HUES48 (cell line): ENCODE results near the gene C22orf39.
A peak's percentile ranks its signal among the peaks of the same experiment; 100 is the strongest.
"Not testable (repeated sequence)": the region's sequence is repeated elsewhere in the genome, so short reads cannot be mapped to it uniquely, and the experiment has no call there.

Experiments
- H3K27ac ChIP-seq: one replicate; pipeline ENCODE4 v1.7.0; 2013; ENCODE audit warnings: low read depth, low read length, inconsistent platforms
- H3K27me3 ChIP-seq: 2 replicates; pipeline ENCODE4 v1.6.1; 2013; ENCODE audit warnings: mild to moderate bottlenecking, low read length; ENCODE audit not compliant: control insufficient read depth, insufficient read depth
- H3K36me3 ChIP-seq: 2 replicates; pipeline ENCODE4 v1.6.1; 2013; ENCODE audit warnings: low read length; ENCODE audit not compliant: control insufficient read depth, insufficient read depth
- H3K4me1 ChIP-seq: 2 replicates; pipeline ENCODE4 v1.6.1; 2013; ENCODE audit warnings: mild to moderate bottlenecking, low read length; ENCODE audit not compliant: control insufficient read depth, insufficient read depth
- H3K4me3 ChIP-seq: 2 replicates; pipeline ENCODE4 v1.5.1; 2013; ENCODE audit warnings: mild to moderate bottlenecking, low read depth, low read length
- H3K9ac ChIP-seq: 2 replicates; pipeline ENCODE4 v1.6.1; 2013; ENCODE audit warnings: mild to moderate bottlenecking, low read depth, low read length, moderate library complexity
- H3K9me3 ChIP-seq: 2 replicates; pipeline ENCODE4 v1.6.1; 2013; ENCODE audit warnings: low read length; ENCODE audit not compliant: control insufficient read depth, insufficient read depth

Gene C22orf39

DNA sequence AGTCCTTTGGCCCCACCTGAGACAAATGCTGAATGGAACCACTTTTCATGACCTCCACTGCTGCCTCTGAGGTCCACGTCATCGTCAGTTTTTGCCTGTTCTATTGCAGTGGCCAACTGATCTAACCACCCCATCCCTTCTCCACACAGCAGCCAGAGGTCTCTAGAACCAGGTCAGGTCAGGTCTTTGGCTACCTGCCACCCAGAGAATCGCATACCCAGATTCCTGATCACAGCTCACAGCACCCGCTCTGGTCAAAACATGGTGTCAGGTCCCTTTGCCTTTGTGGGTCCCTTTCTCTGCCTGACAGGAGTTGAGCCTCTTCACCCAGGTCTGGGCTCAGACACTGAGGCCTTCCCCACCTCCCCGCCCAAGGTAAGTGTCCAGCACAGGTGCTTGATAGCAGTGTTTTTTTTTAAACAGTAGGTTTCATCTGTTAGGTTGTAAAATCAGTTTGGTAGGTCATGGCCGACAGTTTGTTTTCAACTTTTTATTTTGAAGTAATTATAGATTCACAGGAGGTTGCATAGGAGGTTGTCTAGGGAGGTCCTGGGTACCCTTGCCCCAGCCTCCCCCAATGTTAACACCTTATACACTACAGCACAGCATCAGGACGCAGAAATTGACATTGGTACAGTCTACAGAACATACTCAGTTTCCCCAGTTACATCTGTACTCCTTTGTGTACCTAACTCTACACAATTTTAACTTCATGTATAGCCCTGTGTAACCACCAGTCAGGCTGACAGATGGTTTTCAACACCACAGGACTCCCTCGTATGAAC, 6.9 kb downstream of the C22orf39 start:
- H3K27ac ChIP-seq, result no peak overlapping the region
- H3K9ac ChIP-seq, result no peak overlapping the region
- no peaks in the 10 kb centered on the region for H3K9me3 ChIP-seq
- no peak overlapping the region for H3K4me3 ChIP-seq
- H3K36me3 ChIP-seq, result peaks cover 21% of the 10 kb centered on the region
- H3K27me3 ChIP-seq, result no peaks in the 10 kb centered on the region
- H3K4me1 ChIP-seq, result no peaks in the 10 kb centered on the region

DNA sequence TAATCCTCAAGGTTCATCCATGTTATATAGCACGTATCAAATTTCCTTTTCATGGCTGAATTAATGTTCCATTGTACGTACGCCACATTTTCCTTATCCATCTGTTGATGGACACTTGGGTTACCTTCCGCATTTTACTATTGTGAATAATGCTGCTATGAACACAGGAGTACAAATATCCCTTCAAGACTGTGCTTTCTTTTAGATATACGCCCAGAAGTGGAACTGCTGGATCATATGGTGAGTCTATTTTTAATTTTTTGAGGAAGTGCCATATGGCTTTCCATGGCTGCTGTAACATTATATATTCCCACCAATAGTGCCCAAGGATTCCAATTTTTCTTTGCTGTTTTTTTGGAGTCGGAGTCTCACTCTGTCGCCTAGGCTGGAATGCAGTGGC, 9.2 kb downstream of the C22orf39 start:
- peaks cover 16% of the 10 kb centered on the region for H3K36me3 ChIP-seq
- H3K9me3 ChIP-seq, result no peaks in the 10 kb centered on the region
- no peak overlapping the region for H3K4me3 ChIP-seq
- no peaks in the 10 kb centered on the region for H3K4me1 ChIP-seq
- H3K27me3 ChIP-seq, result no peaks in the 10 kb centered on the region
- H3K9ac ChIP-seq, result no peak overlapping the region
- H3K27ac ChIP-seq, result no peak overlapping the region

DNA sequence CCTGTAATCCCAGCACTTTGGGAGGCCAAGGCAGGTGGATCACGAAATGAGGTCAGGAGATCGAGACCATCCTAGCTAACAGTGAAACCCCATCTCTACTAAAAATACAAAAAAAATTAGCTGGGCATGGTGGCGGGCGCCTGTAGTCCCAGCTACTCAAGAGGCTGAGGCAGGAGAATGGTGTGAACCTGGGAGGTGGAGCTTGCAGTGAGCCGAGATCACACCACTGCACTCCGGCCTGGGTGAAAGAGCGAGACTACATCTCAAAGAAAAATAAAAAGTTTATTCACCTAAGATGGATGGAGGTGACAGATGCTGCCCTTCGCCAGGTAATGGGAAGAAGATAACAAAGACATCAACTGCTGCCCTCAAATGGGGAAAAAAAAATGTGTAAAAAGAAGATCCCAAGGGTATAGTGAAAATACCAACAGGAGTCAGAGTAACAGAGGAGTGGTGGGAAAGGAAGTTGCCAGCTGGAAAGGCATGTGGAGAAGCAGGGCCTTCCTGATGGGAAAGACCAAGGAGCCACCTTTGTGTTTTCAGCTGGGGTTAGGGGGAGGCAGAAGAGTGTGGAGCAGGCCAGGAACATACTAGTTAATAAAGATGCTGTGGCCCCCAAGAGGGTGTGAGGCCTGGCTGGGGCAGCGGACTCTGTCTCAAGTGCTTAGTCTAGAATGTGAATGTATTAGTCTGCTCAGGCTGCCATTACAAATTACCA, 10.9 kb downstream of the C22orf39 start:
- H3K9ac ChIP-seq, H3K27me3 ChIP-seq, H3K27ac ChIP-seq, H3K4me1 ChIP-seq, H3K9me3 ChIP-seq, H3K4me3 ChIP-seq: not testable (repeated sequence)
- H3K36me3 ChIP-seq, result peaks cover 13% of the 10 kb centered on the region; the same call in 1 of the 2 replicates

DNA sequence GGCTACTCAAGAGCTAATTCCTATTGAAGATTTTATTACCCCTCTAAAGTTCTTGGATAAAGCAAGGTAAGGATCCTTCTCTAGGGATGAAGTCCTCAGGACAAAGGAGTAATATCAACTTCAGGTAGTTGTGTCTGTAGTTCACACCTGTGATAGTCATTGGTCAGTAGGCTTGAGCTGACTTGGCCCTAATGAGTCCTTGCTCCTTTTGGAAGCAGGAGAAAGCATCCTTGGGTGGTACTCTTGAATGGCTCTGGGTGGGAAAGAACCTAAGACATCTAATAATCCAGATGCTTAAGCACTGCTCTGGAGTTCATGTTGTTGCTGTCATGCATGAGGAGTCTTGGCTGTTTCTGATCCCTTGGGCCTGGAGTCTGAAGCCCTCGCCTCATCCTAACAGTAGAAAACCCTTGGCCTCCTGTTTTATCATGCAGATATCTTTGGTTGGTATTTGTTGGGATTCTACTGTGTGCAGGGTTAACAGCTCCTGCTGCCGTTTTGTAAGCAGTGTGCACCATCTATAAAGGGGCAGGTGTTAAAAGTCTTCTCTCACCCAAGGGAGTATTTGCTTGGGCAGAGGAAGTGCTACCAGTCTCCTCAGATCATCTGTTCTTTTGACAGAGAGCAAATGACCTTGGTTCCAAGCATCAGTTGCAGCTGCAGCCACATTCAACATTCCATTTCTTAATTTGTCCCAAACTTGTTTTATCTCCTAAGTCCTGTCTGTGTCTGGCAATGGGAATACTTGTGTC, 12.5 kb downstream of the C22orf39 start:
- no peaks in the 10 kb centered on the region for H3K27me3 ChIP-seq
- H3K9me3 ChIP-seq, result no peaks in the 10 kb centered on the region
- H3K27ac ChIP-seq, result no peak overlapping the region
- H3K4me3 ChIP-seq, result no peak overlapping the region
- no peak overlapping the region for H3K9ac ChIP-seq
- H3K36me3 ChIP-seq, result peaks cover 13% of the 10 kb centered on the region; the same call in 1 of the 2 replicates
- H3K4me1 ChIP-seq, result peaks cover 8% of the 10 kb centered on the region

DNA sequence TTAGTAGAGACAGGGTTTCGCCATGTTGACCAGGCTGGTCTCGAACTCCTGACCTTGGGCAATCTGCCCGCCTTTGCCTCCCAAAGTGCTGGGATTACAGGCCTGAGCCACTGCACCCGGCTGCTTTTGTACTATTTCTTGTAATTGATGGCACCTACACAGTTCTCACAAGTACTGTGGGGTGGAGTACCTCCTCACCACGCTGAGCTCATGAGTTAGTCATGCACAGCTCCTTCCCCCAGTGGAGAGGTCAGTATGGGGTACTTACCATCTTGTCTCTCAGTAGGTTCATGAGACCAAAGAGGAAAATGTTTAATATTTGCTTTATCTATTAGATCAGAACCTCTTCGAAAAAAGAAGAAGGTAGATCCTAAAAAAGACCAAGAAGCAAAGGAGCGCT, 13.1 kb downstream of the C22orf39 start:
- H3K9me3 ChIP-seq, result no peaks in the 10 kb centered on the region
- H3K4me1 ChIP-seq, result peaks cover 13% of the 10 kb centered on the region
- peaks cover 19% of the 10 kb centered on the region; the same call in 1 of the 2 replicates for H3K36me3 ChIP-seq
- H3K4me3 ChIP-seq, result no peak overlapping the region
- H3K27ac ChIP-seq, result no peak overlapping the region
- H3K27me3 ChIP-seq, result no peaks in the 10 kb centered on the region
- H3K9ac ChIP-seq, result no peak overlapping the region

DNA sequence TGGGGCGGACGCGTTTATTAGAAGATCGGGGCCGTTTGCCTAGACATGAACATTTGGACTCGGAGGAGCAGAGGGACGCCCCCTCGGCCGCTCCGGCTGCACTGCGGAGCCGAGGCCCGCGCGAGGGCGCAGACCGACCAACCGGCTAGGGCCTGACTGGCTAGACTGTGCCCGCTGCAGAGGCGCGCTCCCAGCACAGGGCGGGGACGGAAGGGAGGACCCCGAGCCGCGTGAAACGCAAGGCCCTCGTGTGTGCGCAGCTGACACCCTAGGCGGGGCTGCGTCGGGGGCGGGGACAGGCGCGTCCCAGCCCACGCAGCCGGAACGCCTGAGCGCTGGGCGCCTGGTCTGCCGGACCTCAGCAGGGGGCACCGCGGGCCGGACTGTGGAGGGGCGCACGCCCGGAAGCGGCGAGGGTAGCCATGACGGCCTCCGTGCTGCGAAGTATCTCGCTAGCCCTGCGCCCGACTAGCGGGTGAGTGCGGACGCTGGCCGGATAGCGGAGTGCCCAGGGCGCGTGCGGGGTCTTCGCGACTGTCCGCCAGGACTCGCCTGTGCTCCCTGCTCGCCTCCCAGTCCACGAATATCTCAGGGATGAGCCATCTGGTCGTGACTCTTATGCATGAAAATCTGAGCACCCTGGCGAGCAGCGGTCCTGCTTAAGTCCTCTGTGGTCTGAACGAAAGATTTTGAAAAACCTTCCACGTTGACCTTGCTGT, 15.2 kb downstream of the C22orf39 start, which contains the start of gene MRPL40:
Gene MRPL40 (plus strand): TSS at position 413 of the 719 bp plus-strand sequence. CDS start 10 bp downstream, at position 423.
- H3K9me3 ChIP-seq, result no peaks in the 10 kb centered on the region
- H3K9ac ChIP-seq, result peak within 1 kb of the TSS; percentile 83
- H3K27ac ChIP-seq, result peak within 1 kb of the TSS; percentile 91
- H3K4me3 ChIP-seq, result peak within 1 kb of the TSS; percentile 83
- H3K27me3 ChIP-seq, result no peaks in the 10 kb centered on the region
- peaks cover 13% of the 10 kb centered on the region for H3K4me1 ChIP-seq
- H3K36me3 ChIP-seq, result peaks cover 28% of the 10 kb centered on the region

DNA sequence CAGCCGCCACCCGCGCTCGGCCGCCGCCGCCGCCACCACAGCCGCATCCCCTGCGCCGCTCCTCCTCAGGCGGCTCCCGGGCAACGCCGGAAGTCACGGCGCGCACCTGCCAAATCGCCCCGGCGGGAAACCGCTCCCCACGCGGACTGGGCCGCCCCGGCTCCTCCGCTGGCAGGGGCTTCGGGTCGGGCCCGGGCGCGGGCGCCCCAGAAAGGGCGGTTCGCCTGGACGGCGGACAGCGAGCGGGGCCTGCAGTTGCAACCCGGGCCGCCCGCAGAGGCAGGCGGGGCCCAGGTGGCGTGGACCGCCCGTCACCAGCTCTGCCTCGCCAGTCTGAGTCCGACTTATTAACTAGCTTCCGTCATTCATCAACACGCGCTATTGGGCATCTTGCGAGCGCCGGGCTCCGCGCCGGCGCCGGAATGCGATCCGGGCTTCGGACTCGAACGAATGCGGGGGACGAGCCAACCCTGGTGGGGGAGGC, 15.8 kb downstream of the C22orf39 start, which contains the start of gene HIRA:
Gene HIRA (minus strand): TSS at position 85 of the 484 bp plus-strand sequence. CDS start 257 bp downstream, outside the sequence.
- Histone ChIP-seq H3K27me3 (no peaks in the 10 kb centered on the region), H3K9me3 (no peaks in the 10 kb centered on the region), H3K9ac (peak within 1 kb of the TSS; percentile 89), H3K36me3 (peaks cover 28% of the 10 kb centered on the region), H3K27ac (peak within 1 kb of the TSS; percentile 91), H3K4me1 (peaks cover 13% of the 10 kb centered on the region), H3K4me3 (peak within 1 kb of the TSS; percentile 83)

DNA sequence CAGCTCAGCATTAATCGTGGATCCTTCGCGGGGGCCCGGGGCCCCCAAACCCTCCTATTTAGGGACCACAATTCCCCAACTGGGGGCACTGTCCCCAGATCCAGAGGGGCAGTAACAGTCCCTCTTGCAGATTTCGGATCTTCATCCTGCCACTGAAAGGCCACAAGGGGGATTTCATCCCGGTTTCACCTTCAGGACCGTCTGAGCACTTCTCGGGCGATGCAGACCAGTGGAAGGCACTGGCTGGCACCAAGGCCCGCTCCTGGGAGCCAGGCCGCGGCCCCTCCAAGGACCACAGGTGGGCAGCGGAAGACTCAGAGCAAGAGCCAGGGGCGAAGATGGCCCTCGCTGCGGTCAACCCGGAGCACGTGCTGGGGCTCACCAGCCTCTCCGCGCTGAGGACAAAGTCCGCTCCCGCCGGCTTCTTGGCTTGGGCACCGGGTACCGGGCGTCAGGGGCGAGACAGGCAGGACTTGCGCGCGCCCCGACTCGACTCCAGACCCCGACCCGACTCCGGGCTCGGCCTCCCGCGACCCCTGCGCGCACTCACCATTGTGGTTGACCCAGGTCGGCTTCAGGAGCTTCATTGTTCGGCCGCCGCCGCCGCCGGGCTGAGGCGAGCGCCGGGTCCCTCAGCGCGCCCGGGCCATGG, 16.5 kb downstream of the C22orf39 start:
- H3K9me3 ChIP-seq, result no peaks in the 10 kb centered on the region
- peak overlapping the region; percentile 89 for H3K9ac ChIP-seq
- H3K4me3 ChIP-seq, result peak overlapping the region; percentile 83
- peaks cover 28% of the 10 kb centered on the region for H3K36me3 ChIP-seq
- H3K4me1 ChIP-seq, result peaks cover 13% of the 10 kb centered on the region
- peak overlapping the region; percentile 87 for H3K27ac ChIP-seq
- H3K27me3 ChIP-seq, result no peaks in the 10 kb centered on the region

DNA sequence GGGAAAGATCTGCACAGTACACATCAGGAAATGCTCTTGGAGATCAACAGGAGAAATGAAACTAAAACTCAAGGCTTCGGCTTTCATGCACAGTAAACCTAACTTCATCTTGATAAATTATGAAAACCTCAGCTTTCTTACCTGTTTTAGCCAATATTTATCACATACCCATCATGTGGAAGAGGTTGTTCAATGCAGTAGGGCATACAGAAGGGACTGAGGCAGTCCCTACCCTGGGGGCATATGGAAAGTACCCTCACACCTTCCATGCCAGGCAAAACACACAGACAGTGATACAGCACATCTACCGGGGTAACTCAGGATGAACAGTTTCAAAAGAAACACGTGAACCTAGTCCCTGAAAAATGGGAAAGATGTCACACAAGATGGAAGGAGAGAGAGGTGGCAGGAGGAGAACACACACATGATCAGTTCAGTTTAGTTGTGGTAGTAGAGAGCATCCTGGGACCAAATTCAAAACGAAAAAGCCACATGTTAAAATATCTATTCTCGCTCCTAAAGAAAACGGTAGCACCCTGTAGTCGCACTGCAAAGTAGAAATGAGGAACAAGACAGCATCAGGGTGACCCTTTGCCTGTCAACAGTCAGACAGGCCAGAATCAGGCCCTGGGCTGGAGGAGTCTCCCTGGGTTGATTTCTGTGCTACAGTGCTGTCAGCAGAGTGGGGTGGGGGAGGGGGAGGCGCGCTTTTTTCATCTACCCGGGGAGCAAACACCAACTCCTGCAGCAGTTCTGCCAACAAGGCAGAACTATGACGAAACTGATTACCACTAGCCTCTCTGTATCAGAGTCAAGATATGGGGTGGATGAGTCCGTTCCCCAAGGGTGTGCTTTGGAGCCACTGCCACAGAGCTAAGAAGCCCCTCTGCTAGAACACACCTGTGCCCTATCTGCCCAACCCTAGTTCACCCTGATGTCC, 17.3 kb downstream of the C22orf39 start:
- H3K9ac ChIP-seq, result peak overlapping the region; percentile 89; the same call in 1 of the 2 replicates
- H3K9me3 ChIP-seq, result no peaks in the 10 kb centered on the region
- peaks cover 22% of the 10 kb centered on the region for H3K36me3 ChIP-seq
- H3K4me1 ChIP-seq, result peaks cover 13% of the 10 kb centered on the region
- H3K27me3 ChIP-seq, result no peaks in the 10 kb centered on the region
- peak overlapping the region; percentile 83 for H3K4me3 ChIP-seq
- peak overlapping the region; percentile 87 for H3K27ac ChIP-seq
